Stimulated activated CD8-positive, alpha-beta memory T cell treated with anti-CD3 and anti-CD28 coated beads, Interleukin-4, amount 100 ng/mL, for 24 hours (primary cell): Measurements from ENCODE around the gene DOCK10.
"Not testable (repeated sequence)": the region's sequence is repeated elsewhere in the genome, so short reads cannot be mapped to it uniquely, and the experiment has no call there.

ENCODE experiments used
- DNase-seq: peaks from one replicate; pipeline ENCODE4 v3.0.0-alpha.2; 2020; ENCODE audit warnings: low read depth

DOCK10 gene

DNA sequence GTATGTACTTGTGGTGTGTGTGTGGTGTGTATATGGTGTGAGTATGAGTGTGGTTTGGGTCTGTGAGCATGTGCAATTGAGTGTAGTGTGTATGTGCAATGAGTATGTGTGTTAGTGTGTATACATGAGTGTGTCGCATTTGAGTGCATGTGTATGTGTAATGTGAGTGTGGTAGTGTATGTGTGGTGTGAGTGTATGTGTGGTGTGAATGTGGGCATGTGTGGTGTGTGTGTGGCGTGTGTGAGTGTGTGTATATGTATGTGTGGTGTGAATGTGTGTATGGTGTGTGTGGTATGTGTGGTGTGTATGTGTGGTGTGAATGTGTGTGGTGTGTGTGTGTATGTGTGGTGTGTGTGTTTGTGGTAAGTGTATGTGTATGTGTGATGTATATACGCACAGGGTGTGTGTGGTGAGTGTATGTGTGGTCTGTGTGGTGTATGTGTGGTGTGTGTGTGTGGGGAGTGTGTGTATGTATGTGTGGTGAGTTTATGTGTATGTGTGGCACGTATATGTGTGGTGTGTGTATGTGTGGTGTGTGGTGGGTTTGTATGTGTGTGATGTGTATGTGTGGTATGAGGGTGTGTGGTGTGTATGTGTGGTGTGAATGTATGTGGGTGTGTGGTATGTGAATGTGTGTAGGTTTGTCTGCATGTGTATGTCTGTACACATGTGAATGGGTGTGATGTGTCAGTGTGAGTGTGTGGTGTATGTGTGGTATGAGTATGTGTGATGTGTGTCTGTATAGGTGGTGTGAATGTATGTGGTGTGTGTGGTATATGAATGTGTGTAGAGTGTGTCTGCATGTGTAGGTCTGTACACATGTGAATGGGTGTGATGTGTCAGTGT, 123.4 kb downstream of the DOCK10 start:
- no peak for DNase-seq

DNA sequence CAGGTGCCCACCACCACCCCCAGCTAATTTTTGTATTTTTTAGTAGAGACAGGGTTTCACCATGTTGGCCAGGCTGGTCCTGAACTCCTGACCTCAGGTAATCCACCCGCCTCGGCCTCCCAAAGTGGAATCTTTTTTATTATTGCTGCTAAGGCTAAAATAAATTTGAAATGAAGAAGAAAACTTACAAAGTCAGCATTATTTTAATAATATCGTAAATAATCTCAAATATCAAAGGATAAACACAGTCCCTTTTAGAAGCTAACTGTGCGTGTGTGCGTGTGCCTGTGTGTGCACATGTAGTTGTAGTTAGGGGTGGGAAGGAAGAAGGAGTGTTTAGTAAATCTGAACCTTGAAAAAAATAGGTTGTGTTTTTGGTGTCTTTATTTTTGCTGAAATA, 125.0 kb downstream of the DOCK10 start:
- not testable (repeated sequence) for DNase-seq

GRCh38 chr2:224915136-224915535, 127.1 kb downstream of the DOCK10 start:
- no peak for DNase-seq

- no peak for DNase-seq
Measured at GRCh38 chr2:224910574-224910925, 131.7 kb downstream of the DOCK10 start.

DNA sequence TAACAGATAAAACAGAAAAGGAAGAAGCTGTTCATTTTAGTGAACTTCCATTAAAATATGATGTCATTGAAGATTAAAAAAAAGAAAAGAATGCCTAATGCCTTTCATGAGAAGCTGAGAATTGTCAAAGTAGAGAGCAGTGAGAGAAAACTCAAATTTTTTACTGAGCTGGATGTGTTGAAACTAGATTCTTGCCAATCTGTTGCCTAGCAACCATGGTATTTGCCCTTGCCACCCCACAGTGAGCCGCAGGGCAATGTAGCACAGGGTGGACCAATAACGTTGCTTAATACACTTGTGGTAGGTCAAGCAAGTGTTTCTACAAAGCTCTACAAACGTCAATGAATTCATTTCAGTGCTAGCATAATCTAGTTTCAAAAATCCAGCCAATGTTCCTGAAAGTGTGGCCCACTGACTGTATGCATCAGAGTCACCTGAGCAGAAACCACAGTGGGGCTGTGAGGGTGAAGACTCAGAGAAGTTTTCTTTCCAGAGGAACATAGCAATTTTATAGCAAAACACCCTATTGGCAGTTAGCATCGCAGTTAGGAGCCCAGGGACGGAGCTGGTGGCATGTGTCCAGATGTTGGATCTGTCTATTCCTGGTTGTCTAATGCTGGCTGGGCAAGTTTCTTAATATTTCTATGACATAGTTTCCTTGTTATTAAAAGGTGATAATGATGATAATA, 132.2 kb downstream of the DOCK10 start:
- DNase-seq = no peak

DNA sequence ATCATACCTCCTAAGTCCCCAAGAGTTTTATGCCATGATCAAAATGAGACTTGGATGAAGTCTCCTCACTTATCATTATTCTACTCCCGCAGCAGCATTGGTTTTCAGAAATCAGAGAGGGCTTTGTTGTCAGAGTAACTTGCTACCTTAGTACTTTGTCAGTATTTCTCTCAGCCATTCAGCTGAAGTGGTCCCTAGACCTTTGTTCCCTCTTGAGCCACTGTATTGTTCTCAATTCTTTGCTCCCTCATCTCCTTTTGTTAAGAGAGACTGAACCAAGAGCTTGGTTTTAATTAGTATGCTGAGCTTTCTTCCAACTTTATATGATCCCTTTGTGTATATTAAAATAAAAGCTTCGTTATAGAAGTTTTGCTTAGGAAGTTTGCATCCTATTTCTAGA, 133.4 kb downstream of the DOCK10 start:
- no peak for DNase-seq

DNA sequence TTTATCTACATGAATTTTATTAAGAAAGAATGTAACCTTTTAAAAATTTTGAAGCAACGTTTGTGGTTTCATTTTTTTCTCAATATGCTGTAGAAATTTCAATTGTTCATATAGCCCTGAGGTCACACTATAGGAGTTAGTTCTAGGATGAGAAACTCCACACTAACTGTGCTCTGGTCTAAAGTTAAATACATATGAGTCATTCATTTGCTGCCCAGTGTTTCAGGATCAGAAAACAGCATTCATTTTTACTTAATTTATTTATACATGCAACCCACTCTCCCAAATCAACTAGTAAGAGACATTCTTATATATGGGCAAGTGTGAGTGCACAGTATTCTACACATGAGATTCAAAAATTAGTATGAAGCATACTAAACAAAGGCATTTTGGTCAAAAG, 137.9 kb downstream of the DOCK10 start:
- no peak for DNase-seq

- no peak for DNase-seq
Measured at GRCh38 chr2:224903621-224904020, 138.6 kb downstream of the DOCK10 start.

DNA sequence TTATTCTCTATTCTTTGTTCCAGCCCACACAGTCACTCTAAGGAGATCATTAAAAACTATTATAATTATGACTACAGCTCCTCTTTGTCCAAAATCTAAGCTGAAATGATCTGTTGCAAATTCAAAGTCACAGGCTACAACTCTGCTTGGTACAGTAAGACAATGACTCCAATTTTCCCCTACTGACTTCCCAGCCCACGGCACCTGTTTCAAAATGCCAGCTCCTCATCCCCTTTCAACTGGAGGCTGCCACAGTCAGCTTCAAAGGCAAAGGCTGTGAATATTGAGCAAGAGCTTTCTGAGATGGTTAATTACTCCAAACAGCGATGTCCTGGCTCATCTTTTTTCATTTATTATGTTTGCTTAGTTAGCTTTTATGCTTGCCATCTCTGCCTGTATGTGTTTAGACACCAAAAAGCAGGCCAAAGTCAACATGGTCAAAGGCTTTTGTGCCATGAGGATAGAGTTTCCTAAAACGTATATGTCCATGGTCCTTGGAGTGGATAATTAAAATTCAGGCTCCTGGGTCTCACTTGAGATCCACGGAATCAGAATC, 141.1 kb downstream of the DOCK10 start:
- DNase-seq = no peak

DNA sequence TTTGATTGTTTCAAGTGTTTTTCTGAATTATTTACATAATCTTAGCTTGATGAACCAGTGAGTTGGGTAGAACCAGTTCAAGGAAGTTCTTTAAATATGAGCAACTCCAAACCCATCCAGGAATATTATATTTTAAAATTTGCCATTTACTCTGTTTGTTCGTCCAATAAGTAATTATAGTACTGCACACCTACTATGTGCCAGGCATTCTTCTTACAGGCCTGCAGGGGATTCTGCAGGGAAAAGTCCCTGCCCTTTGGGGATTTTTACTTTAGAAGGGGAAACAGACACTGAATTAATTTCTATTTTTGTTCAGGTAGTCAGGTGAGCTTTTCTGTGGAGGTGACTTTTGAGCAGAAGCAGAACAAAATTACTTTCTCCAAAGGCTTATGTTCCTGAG, 146.9 kb downstream of the DOCK10 start:
- no peak for DNase-seq

DNA sequence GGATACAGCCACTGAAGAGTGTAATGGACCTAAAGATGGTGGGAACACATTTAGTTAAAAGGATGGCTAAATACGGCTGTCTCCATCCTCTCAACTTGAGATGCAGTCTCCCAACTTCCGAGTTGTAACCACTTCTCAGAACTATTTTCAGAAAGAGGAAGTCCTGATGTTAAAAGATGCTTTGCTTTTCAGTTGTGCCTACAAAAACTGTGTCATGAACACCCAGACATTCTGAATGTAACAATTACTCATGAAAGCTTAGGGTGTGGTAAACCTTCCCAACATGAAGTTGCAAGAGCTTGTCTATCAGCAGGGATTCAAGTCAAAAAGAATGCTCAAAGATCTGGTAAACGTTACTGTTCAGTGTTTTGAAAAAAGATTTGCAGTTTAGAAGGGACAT, 147.9 kb downstream of the DOCK10 start:
- no peak for DNase-seq

DNA sequence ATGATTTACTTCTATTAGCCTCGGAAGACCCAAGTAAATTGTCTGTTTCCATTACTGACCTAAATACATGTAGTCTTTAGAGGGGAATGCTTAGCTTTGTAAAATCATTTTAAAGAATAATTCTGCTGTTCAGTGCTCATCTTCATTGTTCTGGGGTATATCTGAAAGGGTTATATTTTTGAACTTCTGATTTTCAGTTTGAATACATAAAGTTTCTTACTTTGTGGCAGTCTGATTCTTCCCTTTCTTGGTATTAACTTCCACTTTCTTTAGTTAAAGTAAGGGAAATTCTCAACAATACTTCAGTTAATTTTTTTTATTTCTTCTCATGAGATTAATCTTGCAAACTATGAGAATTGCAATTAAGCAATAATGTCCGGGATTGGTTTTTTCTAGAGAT, 148.4 kb downstream of the DOCK10 start:
- no peak for DNase-seq

- DNase-seq = no peak
Measured at GRCh38 chr2:224892574-224893204, 149.6 kb downstream of the DOCK10 start.

GRCh38 chr2:224890372-224890771, 151.9 kb downstream of the DOCK10 start:
- DNase-seq = no peak

DNA sequence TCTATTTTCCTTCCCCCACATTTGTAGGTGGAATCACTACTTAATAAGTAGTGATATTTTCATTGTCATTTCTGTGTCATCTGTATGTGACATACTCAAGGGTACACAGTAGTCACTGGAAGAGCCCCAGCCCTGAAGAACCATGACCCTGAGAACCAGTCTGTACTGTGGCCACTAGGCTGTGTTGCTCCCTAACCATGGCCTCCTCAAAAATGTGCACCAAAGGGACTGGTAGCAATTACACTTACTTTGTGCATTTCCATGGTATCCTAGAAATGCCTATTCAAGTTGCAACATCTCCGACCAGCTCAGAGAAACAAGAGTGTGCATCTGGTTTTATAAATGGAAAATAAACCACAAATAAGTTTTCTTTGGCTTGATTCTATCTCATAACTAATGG, 155.1 kb downstream of the DOCK10 start:
- no peak for DNase-seq

GRCh38 chr2:224885836-224886547, 156.3 kb downstream of the DOCK10 start:
- DNase-seq = no peak

GRCh38 chr2:224885291-224885690, 157.0 kb downstream of the DOCK10 start:
- DNase-seq = no peak

GRCh38 chr2:224884188-224884587, 158.1 kb downstream of the DOCK10 start:
- no peak for DNase-seq

GRCh38 chr2:224883700-224884099, 158.6 kb downstream of the DOCK10 start:
- DNase-seq = no peak

GRCh38 chr2:224883172-224883516, 159.1 kb downstream of the DOCK10 start:
- no peak for DNase-seq

DNA sequence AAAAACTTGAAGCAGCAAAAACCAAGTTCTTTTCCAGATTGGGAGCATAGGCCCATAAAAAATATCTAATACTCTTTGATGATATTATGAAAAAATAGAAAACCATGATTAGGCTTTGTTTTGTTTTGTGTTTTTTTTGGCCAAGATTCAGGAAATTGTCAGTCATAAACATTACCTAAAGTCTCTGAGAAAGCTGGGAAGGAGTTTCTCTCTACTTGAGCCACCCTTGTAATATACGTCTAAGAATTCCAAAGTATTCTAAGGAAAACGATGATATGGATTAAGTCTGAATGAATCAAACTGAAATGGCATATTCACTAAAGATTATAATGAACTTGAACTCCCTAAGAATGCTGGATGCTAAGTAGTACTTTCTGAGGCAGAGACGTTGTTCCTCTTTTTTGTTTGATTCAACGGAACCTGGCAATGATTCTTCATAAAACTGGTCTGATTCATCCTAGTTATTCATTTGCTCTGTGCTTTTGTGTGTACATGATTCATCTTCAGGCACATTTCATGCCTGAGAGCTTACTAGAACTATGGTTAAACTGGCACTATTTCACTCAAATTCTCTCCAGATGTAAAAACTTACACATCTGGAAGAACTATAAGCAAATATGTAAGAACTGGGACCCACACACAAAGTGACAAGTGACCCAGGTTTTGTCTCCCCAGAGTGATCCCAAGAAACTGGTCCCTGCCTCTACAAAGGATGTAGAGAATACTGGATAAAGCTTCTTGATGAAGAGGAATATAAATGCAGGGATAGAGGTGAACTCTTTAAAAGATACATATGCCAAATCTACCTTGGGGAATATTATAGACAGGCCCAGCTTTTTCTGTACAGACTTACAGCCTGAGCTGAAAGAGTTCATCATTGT, 159.7 kb downstream of the DOCK10 start:
- DNase-seq = no peak
